ENCODE data around the gene LDLR.
A peak's percentile ranks its signal among the peaks of the same experiment; 100 is the strongest.
"Not testable (repeated sequence)": the region's sequence is repeated elsewhere in the genome, so short reads cannot be mapped to it uniquely, and the experiment has no call there.

LDLR gene

GRCh38 chr19:11142528-11143171 lies 53.4 kb downstream of the LDLR start:
- peak; percentile 23 to 63 (median 40) for DNase-seq

- DNase-seq = no peak
Measured at GRCh38 chr19:11145536-11145924, 56.3 kb downstream of the LDLR start.

DNA sequence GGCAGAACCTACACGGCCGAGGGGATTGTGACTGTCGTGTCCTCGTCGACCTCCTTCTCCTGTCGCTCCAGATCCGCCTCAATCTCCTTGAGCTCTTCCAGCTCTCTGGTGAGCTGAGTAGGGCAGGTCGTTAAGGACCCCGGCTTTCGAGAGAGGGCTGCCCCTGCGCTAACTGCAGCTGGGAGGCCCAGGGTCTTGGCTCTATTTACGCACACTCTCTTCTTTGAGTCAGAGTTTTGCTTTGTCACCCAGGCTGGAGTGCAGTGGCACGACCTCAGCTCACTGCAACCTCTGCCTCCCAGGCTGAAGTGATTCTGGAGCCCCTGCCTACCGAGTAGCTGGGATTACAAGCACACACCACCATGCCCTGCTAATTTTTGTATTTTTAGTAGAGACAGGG lies 58.7 kb downstream of the LDLR start:
- DNase-seq = no peak

- DNase-seq = no peak
Measured at GRCh38 chr19:11151181-11151580, 61.9 kb downstream of the LDLR start.

DNA sequence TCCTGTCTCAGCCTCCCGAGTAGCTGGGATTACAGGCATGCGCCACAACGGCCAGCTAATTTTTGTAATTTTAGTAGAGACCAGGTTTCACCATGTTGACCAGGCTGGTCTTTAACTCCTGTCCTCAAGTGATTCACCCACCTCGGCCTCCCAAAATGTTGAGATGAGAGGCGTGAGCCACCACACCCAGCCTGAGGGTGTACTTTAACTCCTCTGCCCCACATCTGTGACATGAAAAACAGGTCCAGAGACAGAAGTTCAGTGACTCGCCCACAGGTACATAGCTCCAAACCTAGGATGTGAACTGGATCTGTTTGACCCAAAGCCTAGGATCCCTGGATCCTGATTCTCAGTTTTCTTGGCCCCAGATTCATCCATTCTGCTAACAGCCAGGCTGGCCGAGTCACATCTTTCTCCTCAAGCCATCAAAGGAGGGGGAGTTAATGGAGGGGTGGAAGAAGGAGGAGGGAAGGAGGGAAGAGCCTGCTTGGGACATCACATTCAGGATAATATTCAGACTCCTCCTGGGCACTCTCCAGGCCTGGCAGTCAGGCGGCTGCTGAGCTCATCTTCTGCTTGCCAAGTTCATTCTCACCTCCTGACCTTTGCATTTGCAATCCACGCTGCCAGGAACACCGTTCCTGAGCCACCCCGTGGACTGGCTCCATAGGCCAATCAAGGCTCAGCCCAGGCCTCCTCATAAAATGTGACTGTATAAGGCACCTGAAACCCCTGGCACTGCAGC lies 63.2 kb downstream of the LDLR start:
- DNase-seq = no peak

DNA sequence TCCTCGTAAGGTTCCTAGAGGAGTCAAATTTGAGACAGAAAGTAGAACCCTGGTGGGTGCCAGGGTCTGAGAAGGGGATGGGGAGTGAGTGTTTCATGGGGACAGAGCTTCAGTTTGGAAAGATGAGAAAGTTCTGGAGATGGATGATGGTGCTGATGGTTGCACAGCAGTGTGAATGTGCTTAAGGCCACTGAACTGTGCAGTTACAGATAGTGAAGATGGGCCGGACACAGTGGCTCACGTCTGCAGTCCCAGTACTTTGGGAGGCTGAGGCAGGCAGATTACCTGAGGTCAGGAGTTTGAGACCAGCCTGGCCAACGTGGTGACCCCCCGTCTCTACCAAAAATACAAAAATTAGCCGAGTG lies 65.4 kb downstream of the LDLR start:
- no peak for DNase-seq

- DNase-seq = peak; percentile 98 to 99 (median 98)
Measured at GRCh38 chr19:11155373-11156120, 66.3 kb downstream of the LDLR start, which contains the start of gene SPC24. Gene SPC24 (minus strand): TSS chr19:11155782. CDS start chr19:11155776, 6 bp downstream.

- no peak for DNase-seq
Measured at GRCh38 chr19:11159598-11160439, 70.6 kb downstream of the LDLR start.

DNA sequence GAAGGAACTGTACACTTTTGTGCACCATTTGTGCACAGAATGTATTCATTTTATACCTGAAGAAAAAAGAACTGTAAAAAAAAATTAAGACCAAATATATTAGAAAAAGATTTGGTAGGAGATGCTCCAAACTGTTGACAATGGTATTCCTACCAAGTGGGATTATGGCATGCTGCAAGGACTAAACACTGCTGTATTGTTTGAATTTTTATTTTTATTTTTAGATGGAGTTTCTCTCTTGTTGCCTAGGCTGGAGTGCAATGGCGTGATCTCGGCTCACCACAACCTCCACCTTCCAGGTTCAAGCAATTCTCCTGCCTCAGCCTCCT lies 71.1 kb downstream of the LDLR start:
- DNase-seq = not testable (repeated sequence)

DNA sequence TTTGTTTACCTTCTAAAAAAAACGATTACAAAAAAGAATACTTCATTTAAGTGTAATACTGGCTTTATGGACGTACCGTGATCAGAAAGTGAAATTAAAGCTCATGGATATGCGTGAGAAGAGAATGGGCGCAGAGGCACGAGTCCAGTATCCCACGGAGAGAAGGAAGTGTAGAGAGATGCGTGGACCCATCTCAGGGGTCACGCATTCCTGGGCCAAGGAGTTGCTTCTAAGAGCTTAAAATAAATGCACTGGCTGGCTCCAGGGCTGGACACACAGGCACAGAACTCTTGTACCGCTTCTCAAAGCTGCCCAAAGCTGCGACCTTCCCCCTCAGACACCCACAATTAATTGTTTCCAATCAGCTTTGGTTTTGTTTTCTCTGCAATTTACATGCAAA lies 75.0 kb downstream of the LDLR start:
- no peak for DNase-seq

DNA sequence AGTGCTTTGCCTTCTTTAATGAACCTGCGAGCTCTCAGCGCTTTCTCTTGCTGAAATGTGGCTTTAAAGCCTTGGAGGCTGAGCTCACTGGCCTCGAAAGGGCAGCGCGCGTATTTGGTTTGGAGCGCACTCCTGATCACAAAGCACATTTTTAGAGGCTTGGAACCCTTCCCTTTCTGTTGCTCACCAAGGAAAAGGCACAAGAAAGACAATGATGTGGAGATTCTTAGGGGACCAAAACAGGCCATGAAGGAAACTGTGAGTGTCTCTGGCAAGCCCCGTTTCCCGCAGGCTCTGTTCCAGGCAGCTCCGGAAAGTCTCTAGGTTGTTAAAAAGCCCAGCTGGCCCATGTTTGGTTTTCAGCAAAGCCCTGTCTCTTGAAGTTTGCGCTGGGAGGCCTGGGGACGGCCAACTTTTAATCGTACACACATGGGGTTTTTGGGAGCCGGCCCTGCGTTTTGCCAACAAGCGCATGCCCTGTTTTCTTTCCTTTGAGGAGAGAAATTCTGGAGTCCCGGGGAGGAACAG lies 75.7 kb downstream of the LDLR start:
- DNase-seq = no peak

DNA sequence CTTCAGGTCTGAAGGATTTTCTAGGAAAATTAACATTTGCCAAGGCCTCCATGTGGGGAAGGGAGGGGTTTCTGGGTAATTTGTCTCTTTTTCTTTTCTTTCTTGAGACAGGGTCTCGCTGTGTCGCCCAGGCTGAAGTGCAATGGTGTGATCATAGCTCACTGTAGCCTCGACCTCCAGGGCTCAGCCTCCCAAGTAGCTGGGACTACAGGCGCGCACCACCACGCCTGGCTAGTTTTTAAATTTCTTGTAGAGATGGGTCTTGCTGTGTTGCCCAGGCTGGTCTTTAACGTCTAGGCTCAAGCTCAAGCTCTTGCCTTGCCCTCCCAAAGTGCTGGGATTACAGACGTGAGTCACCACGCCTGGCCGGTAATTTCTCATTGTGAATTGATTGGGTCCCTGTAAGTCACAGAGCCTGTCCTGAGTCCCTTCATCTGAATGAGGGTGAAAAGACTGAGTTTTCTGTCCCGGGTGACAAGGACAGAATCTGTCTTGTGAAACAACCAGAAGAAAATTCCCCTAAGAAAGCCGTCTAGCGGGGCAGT lies 76.3 kb downstream of the LDLR start:
- no peak for DNase-seq

GRCh38 chr19:11166281-11167142 lies 77.2 kb downstream of the LDLR start:
- DNase-seq = no peak

GRCh38 chr19:11168568-11168967 lies 79.3 kb downstream of the LDLR start:
- DNase-seq = no peak

DNA sequence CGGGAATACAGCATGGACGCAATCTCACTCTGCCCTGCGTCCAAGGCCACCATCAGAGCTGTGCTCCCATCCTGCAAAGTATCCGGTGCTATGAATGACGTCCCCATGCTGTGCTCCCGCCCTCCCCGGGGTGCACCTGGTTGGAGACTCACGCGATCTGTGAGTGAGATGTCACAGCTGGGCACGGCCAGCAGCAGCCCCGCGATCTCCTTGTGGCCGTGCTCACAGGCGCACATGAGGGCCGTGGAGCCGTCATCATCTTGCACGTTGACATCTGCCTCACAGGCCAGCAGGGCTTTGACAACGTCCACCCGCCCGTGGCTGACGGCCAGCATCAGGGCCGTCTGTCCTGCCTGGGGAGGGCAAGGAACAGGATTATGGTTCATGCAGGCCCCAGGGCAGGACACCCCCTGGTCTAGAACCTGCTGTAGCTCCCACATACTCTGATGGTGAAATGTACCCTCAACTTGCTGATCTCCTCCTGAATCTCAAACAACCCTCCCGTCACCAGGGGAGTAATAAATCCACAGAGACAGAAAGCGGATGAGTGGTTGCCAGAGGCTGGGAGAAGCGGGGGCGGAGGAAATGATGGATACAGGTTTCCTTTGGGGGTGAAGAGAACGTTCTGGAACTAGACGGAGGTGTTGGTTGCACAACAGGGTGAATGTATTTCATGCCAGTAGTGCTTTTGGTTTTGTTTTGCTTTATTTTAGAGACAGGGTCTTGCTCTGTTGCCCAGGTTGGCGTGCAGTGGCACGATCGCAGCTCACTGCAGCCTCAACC lies 80.8 kb downstream of the LDLR start:
- DNase-seq = no peak

GRCh38 chr19:11171144-11171543 lies 81.9 kb downstream of the LDLR start:
- no peak for DNase-seq

DNA sequence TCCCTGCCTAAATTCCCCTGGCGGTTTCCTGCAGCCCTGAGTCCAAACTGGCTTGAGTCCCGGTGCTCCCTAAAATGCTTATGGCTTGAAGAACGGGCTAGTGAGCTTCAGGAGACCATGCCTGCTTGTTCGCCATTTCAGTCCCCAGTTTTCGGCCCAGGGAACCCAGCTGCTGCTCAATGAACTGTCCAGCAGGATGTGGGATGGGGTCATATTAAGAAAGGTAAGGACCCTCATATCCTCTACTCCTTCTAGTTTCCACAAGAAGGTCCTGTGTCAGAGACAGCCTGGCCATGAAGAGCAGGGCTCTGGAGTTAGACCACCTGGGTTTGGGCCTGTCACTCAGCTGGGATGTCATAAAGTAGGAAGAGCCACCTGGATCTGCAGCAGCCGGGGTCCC lies 83.3 kb downstream of the LDLR start:
- no peak for DNase-seq

DNA sequence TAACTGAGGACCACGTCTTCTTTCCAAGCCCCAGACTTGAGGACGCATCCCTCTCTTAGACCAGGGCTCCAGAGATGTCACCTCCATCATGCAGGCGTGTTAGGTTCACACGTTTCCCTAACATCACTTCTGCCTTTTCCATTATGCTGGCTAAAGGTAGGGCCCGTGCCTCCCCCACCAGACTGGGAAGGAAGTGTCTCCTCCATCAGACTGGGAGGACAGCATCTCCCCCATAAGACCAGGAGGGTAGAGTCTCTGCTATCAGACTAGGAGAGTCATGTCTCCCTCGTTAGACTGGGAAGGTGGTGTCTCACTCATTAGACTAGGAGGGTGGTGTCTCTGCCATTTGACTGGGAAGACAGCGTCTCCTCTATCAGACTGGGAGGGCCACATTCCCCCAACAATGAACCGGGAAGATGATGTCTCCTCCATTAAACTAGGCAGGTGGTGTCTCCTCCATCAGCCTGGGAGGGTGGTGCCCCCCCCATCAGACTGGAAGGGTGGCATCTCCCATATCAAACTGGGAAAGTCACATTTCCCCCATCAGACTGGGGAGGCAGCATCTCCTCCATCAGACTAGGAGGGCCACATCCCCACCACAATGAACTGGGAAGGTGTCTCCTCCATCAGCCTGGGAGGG lies 84.4 kb downstream of the LDLR start:
- DNase-seq = no peak

DNA sequence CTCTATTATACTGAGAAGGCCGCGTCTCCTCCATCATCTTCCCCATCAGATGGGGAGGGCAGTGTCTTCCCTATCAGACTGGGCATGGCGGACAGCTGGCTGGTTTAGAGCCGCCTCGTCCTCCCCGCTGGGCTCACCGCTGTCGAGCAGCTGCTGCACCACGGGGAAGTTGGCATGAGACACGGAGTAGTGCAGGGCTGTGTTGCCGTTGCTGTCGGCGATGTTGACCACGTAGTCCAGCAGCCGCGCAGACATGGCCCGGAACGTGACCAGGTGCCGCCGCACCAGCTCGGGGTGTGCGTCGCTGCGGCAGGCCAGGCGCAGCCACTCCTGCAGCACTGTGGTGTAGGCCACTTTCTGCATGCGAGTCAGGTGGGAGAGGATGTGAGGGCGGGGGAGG lies 85.1 kb downstream of the LDLR start:
- no peak for DNase-seq

DNA sequence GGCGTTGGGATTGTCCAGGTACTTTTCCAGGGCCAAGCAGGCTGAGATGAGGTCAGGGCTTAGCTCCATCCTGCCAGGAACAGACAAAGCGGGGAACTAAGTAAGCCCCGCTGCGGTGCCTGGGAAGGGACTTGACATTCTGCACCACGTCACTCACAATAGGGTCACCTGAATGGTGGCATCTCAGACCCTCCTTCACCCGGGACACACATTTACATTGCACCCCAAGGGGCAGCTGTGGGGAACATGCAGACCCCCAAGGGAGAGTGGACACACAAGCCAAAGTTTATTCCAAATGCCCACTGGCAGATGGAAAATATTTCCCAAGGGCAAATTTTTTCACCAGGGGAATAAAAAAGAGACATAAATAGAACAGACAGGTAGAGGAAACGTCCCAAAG lies 86.7 kb downstream of the LDLR start:
- no peak for DNase-seq

All from suppressor macrophage (primary cell).